Stomach smooth muscle (tissue), 2 donors: ENCODE results near the gene GUCD1.

Source experiments
- H3K27ac ChIP-seq: one replicate; pipeline ENCODE4 v1.7.0; 2013; ENCODE audit warnings: mild to moderate bottlenecking, low read length, inconsistent platforms
- H3K27me3 ChIP-seq, 2 donors: one replicate each; pipeline ENCODE4 v1.7.0; 2013; ENCODE audit warnings: low read length in 2 of 2; ENCODE audit not compliant: insufficient read depth in 2 of 2, control insufficient read depth in 1 of 2
- H3K36me3 ChIP-seq, 2 donors: one replicate each; pipeline ENCODE4 v1.7.0; 2013; ENCODE audit warnings: low read length in 2 of 2; ENCODE audit not compliant: control insufficient read depth in 2 of 2, insufficient read depth in 2 of 2
- H3K4me1 ChIP-seq: one replicate; pipeline ENCODE4 v1.7.0; 2013; ENCODE audit warnings: low read length; ENCODE audit not compliant: control insufficient read depth, insufficient read depth
- H3K4me3 ChIP-seq, 2 donors: one replicate each; pipeline ENCODE4 v1.7.0; 2013; ENCODE audit warnings: low read length in 2 of 2
- H3K9ac ChIP-seq, 2 donors: one replicate each; pipeline ENCODE4 v1.7.0; 2013; ENCODE audit warnings: low read length in 2 of 2, mild to moderate bottlenecking in 1 of 2
- H3K9me3 ChIP-seq, 2 donors: one replicate each; pipeline ENCODE4 v1.7.0; 2013; ENCODE audit warnings: low read length in 2 of 2; ENCODE audit not compliant: control insufficient read depth in 2 of 2
- donor health status: healthy.
- donor health status: Pancreatic carcinoma.

Gene GUCD1

GRCh38 chr22:24523873-24524272, 31.1 kb downstream of the GUCD1 start:
- H3K27ac ChIP-seq = no peak overlapping the region
- no peak overlapping the region for H3K9ac ChIP-seq
- H3K4me3 ChIP-seq = no peak overlapping the region
- H3K9me3 ChIP-seq = no peaks in the 10 kb centered on the region
- no peaks in the 10 kb centered on the region for H3K36me3 ChIP-seq
- no peaks in the 10 kb centered on the region for H3K27me3 ChIP-seq
- H3K4me1 ChIP-seq = peaks cover 11% of the 10 kb centered on the region

GRCh38 chr22:24521791-24522245, 33.1 kb downstream of the GUCD1 start:
- Histone ChIP-seq H3K27ac (no peak overlapping the region), H3K9ac (no peak overlapping the region)

GRCh38 chr22:24519496-24519895, 35.4 kb downstream of the GUCD1 start:
- Histone ChIP-seq H3K27ac (no peak overlapping the region), H3K4me3 (no peak overlapping the region), H3K9ac (no peak overlapping the region), H3K9me3 (no peaks in the 10 kb centered on the region), H3K4me1 (peaks cover 11% of the 10 kb centered on the region), H3K27me3 (peaks cover 0 to 2% of the 10 kb centered on the region in 2 donors), H3K36me3 (no peaks in the 10 kb centered on the region)

More at GRCh38 chr22:24521791-24522245, 33.1 kb downstream of the GUCD1 start:
- Histone ChIP-seq H3K4me1 (peaks cover 11% of the 10 kb centered on the region), H3K36me3 (no peaks in the 10 kb centered on the region), H3K9me3 (no peaks in the 10 kb centered on the region), H3K27me3 (no peaks in the 10 kb centered on the region), H3K4me3 (no peak overlapping the region)

- Histone ChIP-seq H3K27ac (no peak overlapping the region), H3K4me1 (peaks cover 11% of the 10 kb centered on the region), H3K27me3 (peaks cover 0 to 4% of the 10 kb centered on the region in 2 donors), H3K9me3 (no peaks in the 10 kb centered on the region), H3K9ac (no peak overlapping the region), H3K4me3 (no peak overlapping the region), H3K36me3 (no peaks in the 10 kb centered on the region)
Observed at GRCh38 chr22:24518771-24519485, 36.0 kb downstream of the GUCD1 start.

GRCh38 chr22:24518228-24518627, 36.7 kb downstream of the GUCD1 start:
- peaks cover 11% of the 10 kb centered on the region for H3K4me1 ChIP-seq
- H3K27me3 ChIP-seq = peaks cover 0 to 4% of the 10 kb centered on the region in 2 donors

DNA sequence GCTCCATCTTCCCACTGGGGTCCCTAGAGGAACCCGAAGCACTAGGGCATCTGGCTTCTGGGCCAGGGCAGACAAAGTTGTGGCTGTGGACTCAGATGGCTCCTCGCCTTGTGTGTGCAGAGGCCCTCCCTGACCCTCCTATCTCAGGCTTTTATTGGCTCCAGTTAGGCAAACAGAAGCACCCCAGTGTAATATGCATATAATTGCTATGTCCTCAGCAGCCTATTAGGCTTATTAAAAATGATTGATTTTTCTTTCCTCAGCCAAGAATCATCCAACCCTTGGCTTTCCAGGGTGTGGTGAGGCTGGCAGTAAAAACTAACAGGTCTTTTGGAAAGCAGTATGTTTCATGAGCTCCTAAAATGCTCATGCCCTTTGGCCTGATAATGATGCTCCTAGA, 37.5 kb downstream of the GUCD1 start:
- no peak overlapping the region for H3K4me3 ChIP-seq
- no peak overlapping the region for H3K27ac ChIP-seq
- peaks cover 0 to 4% of the 10 kb centered on the region in 2 donors for H3K27me3 ChIP-seq
- H3K36me3 ChIP-seq = no peaks in the 10 kb centered on the region
- H3K9me3 ChIP-seq = no peaks in the 10 kb centered on the region
- no peak overlapping the region for H3K9ac ChIP-seq
- H3K4me1 ChIP-seq = peaks cover 11% of the 10 kb centered on the region

More at GRCh38 chr22:24518228-24518627, 36.7 kb downstream of the GUCD1 start:
- no peaks in the 10 kb centered on the region for H3K9me3 ChIP-seq
- H3K36me3 ChIP-seq = no peaks in the 10 kb centered on the region
- H3K4me3 ChIP-seq = no peak overlapping the region
- no peak overlapping the region for H3K9ac ChIP-seq
- H3K27ac ChIP-seq = no peak overlapping the region

- peaks cover 0 to 4% of the 10 kb centered on the region in 2 donors for H3K27me3 ChIP-seq
- no peak overlapping the region for H3K27ac ChIP-seq
- H3K4me1 ChIP-seq = peaks cover 7% of the 10 kb centered on the region
- H3K36me3 ChIP-seq = no peaks in the 10 kb centered on the region
- H3K4me3 ChIP-seq = no peak overlapping the region
- no peak overlapping the region for H3K9ac ChIP-seq
- H3K9me3 ChIP-seq = no peaks in the 10 kb centered on the region
Observed at GRCh38 chr22:24516301-24516737, 38.6 kb downstream of the GUCD1 start.

- no peak overlapping the region for H3K27ac ChIP-seq
- no peak overlapping the region for H3K4me3 ChIP-seq
Observed at GRCh38 chr22:24515027-24515338, 40.0 kb downstream of the GUCD1 start.

DNA sequence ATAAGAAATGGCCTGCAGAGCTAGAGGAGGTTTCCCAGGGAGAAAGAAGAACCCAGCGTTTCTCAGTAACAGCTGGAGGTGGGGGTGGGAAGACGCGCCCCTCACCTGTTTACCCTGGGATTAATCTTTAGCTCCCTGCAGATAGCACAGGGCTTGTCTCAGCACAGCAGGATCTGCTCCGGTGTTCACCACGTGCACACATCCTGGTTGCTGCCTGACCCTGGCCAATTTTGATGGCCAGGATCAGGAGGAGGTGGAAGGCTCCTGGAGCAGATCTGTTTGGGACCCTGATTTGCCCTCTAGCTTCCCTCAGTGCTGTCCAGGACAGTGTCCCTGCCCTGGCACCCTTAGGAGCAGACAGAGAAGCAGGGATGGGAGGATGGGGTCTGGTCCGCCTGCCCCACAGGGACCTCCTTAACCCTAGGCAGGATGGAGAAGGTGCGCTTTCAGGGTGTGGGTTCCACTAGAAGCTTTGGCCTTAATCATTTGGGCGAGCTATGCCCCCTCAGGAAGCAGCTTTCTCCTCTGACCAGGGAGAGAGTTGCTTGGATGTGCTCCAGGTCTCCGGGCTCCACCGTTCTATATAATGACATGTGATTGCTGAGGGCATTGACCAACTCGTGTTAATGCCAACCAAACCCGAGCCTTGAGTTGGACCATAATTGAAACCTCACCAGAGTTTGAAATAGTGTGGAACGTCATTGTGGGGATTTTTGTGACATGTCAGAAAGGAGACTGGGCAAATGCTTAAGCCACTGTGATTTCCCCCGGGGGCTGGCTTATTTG, 40.5 kb downstream of the GUCD1 start:
- Histone ChIP-seq H3K9ac (no peak overlapping the region), H3K36me3 (no peaks in the 10 kb centered on the region), H3K4me1 (peaks cover 16% of the 10 kb centered on the region), H3K9me3 (no peaks in the 10 kb centered on the region), H3K27me3 (peaks cover 0 to 4% of the 10 kb centered on the region in 2 donors), H3K4me3 (no peak overlapping the region), H3K27ac (no peak overlapping the region)

More at GRCh38 chr22:24515027-24515338, 40.0 kb downstream of the GUCD1 start:
- Histone ChIP-seq H3K9ac (no peak overlapping the region), H3K36me3 (no peaks in the 10 kb centered on the region), H3K4me1 (peaks cover 16% of the 10 kb centered on the region), H3K27me3 (peaks cover 0 to 4% of the 10 kb centered on the region in 2 donors), H3K9me3 (no peaks in the 10 kb centered on the region)

GRCh38 chr22:24513378-24514240, 41.3 kb downstream of the GUCD1 start:
- H3K9ac ChIP-seq = no peak overlapping the region

More at GRCh38 chr22:24513378-24514240, 41.3 kb downstream of the GUCD1 start:
- Histone ChIP-seq H3K27me3 (peaks cover 0 to 4% of the 10 kb centered on the region in 2 donors), H3K36me3 (no peaks in the 10 kb centered on the region), H3K9me3 (no peaks in the 10 kb centered on the region), H3K4me1 (peaks cover 16% of the 10 kb centered on the region), H3K27ac (no peak overlapping the region), H3K4me3 (no peak overlapping the region)
